ENCODE data around the gene SNAPC4.
A peak's percentile ranks its signal among the peaks of the same experiment; 100 is the strongest.
"Not testable (repeated sequence)": the region's sequence is repeated elsewhere in the genome, so short reads cannot be mapped to it uniquely, and the experiment has no call there.

The SNAPC4 gene

DNA sequence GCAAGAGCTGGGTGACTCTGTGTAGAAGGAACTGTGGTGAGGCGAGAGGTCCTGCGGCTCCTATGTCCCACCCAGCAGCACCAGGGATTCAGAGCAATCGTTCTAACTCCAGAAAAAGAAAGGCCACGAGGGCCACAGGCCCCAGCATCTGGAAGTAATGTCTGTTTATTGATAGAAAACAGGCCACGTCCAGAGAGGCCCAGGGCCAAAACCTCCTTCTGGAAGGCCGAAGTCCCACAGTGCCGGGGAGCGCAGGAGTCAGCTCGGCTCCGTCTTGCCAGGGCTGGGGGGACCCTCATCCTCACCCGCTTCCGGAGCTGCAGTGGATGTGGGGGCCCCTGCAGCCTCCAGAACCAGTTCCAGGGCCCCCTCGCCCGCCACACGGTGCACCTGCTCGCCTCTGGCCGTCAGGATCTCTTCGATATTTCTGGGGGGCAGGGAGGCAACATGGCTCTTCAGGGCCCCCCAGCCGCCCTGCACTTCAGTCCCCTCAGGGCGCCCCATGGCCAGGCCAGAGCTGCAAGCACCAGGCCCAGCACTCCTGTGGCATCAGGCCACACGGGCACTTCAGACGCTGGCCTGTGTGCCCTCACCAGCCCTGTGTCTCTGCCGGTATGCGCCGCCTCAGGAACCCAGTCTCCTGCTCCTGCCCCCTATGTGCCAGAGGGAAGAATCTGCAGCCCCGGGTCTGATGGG lies 38.1 kb downstream of the SNAPC4 start:
- H3K27ac ChIP-seq = peak overlapping the region in 15 of 21 experiments; percentile 42 to 96 (median 64)

GRCh38 chr9:136361047-136361753 lies 38.8 kb downstream of the SNAPC4 start:
- H3K4me3 ChIP-seq = no peak overlapping the region

More for the DNA sequence above, 38.1 kb downstream of the SNAPC4 start:
- no peak overlapping the region for H3K4me3 ChIP-seq

GRCh38 chr9:136359774-136360718 lies 39.9 kb downstream of the SNAPC4 start:
- no peak overlapping the region for H3K4me3 ChIP-seq
- no peak overlapping the region for H3K27ac ChIP-seq

More at GRCh38 chr9:136361047-136361753, 38.8 kb downstream of the SNAPC4 start:
- H3K27ac ChIP-seq = peak overlapping the region in 14 of 21 experiments; percentile 42 to 94 (median 56)

GRCh38 chr9:136358888-136359287 lies 41.1 kb downstream of the SNAPC4 start:
- Histone ChIP-seq H3K27ac (no peak overlapping the region), H3K4me3 (no peak overlapping the region)

- no peak overlapping the region for H3K4me3 ChIP-seq
- H3K27ac ChIP-seq = no peak overlapping the region
Measured at GRCh38 chr9:136358016-136358415, 42.0 kb downstream of the SNAPC4 start.

DNA sequence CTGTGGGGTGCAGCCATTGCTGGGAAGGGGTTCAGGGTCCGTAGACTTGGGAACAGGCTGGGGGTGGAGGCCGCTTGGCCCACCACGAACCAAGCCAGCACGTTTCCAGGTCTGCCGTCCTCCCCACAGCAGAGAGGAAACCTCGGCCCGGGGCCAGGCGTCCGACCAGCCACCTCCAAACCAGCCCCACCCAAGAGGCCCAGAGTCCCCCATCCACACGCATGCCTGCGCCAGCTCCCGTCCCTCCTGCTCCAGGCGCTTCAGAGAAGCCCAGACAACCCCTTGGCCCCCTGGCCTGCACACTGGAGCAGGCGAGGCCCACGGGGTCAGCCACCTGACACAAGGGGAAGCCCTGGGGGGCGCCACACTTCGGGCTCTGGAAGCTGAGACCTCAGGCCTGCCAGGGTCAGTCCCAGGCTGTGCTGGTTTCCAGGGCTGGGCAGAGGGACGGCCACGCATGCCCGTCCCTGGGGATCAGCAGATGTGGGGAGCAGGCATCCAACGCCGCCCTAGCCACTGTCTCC lies 42.7 kb downstream of the SNAPC4 start:
- Histone ChIP-seq H3K4me3 (no peak overlapping the region), H3K27ac (no peak overlapping the region)

- Histone ChIP-seq H3K27ac (no peak overlapping the region), H3K4me3 (no peak overlapping the region)
Measured at GRCh38 chr9:136355616-136356557, 44.1 kb downstream of the SNAPC4 start.

- H3K27ac ChIP-seq = peak overlapping the region in 3 of 21 experiments; percentile 20 to 26 (median 24)
- H3K4me3 ChIP-seq = no peak overlapping the region
Measured at GRCh38 chr9:136354592-136355085, 45.3 kb downstream of the SNAPC4 start.

DNA sequence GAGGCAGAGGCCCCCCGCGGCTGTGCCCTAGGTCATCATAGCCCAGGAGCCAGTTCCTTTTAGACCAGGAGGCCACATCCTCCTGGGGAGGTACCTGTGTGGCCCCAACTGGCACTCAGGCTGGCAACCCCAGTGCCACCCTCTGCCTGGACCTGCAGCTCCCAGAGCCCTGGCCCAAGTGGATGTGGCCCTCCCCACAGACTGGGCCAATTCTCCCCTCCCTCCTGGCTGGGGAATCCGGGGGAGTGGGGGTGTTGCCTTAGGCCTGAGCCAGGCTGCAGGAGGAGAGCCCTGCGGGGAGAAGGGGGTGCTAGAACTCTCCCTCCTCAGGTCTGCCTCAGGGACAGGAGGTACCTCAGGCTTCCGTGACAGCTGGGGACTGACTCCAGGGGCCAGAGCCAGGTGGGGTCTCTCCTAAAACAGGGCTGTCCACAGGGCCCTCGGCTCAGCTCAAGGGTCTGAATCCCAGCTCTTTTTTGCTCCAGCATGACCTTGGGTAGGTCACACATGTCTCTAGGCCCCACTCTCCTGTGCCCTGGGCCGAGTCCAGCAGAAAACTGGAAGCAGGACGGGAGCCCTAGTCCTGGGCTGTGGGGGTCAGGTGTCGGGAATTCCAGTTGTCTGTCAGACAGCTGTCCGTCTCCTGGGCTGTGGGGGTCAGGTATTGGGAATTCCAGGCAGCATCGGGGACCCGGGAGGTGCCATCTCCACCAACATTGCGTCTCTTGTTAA lies 46.0 kb downstream of the SNAPC4 start:
- Histone ChIP-seq H3K27ac (peak overlapping the region in 2 of 21 experiments; percentile 20 to 26), H3K4me3 (no peak overlapping the region)

DNA sequence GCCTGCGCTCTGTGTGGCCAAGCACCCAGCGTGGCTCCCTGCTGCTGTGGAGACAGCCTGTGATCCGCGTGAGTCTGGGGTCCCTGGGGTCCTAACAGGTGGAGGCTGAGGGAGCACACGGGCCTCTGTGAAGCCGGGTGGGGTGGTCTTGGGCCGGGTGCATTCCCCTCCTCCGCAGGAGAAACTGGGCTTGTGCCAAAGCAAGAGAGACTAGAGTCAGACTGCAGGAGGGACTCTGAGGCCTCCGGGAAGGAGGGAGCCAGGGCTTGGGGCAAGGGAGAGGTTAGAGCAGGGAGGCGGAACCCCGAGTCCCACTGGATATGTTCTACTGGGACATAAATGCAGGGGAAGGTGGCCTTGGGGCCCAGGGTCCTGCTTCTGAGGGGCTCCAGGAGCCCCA lies 46.9 kb downstream of the SNAPC4 start:
- Histone ChIP-seq H3K4me3 (no peak overlapping the region), H3K27ac (no peak overlapping the region)

- no peak overlapping the region for H3K4me3 ChIP-seq
- no peak overlapping the region for H3K27ac ChIP-seq
Measured at GRCh38 chr9:136352682-136353081, 47.3 kb downstream of the SNAPC4 start.

- H3K4me3 ChIP-seq = not testable (repeated sequence)
Measured at GRCh38 chr9:136351868-136352267, 48.1 kb downstream of the SNAPC4 start.

DNA sequence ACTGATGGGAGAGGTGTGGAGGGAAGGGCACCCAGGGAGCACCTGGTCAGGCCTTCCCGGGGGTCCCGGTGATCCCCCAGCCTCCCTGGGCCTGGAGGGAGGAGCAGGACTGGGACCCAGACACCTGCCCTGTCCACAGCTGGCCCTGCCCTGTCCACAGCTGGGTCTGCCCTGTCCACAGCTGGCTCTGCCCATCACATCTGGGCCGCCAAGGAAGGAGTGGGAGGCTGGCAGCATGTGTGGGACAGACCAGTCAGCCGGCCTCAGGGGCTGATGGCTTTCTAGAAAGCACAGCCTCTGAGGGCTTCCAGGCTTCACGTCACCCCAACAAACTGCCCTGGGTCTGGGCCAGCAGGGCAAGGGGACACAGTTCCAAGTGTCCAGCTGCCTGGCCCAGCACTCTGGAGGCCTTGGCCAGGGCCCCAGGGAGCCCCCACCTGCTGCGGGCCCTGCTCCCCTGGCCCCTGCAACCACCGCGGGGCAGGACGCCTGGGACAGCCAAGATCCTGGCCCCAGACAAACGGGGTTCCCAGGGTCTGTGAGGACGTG lies 48.6 kb downstream of the SNAPC4 start:
- H3K4me3 ChIP-seq = no peak overlapping the region
- H3K27ac ChIP-seq = peak overlapping the region in 1 of 21 experiments; percentile 10

More at GRCh38 chr9:136351868-136352267, 48.1 kb downstream of the SNAPC4 start:
- peak overlapping the region in 1 of 21 experiments; percentile 10 for H3K27ac ChIP-seq
